K562 (cell line): ENCODE measurements around the gene PKD1. TPM values are rescaled to one million over a fixed set of nuclear protein-coding genes. Genes with fewer than 3 reads are reported as not detected.
A peak's percentile ranks its signal among the peaks of the same experiment; 100 is the strongest.

Experiments used
- CBX1 ChIP-seq: sonication (generic); IDR thresholded peaks from 2 replicates; pipeline ENCODE4 v1.6.1; 2016; ENCODE audit warnings: antibody characterized with exemption, low read depth, mild to moderate bottlenecking
- GMEB1 ChIP-seq: fragments of 250-450 bp; sonication (Bioruptor Pico); IDR thresholded peaks from 2 replicates; pipeline ENCODE4 v1.4.0; 2020; ENCODE audit warnings: mild to moderate bottlenecking
- MGA ChIP-seq: fragments of 450-650 bp; IDR thresholded peaks from 2 replicates; pipeline ENCODE4 v1.6.1; 2016; ENCODE audit warnings: mild to moderate bottlenecking, moderate library complexity
- PCBP2 ChIP-seq: fragments of 200-400 bp; formaldehyde crosslinking; IDR thresholded peaks from 2 replicates; pipeline ENCODE4 v1.6.1; 2018; ENCODE audit warnings: low read length, low read depth, mild to moderate bottlenecking, moderate library complexity; ENCODE audit not compliant: poor library complexity, severe bottlenecking
- polyA plus RNA-seq, 8 experiments: library from polyadenylated mRNA; depleted of rRNA in 4 of 8; stranded (reverse) in 5 of 8; unstranded in 3 of 8; fragments of >200 nt; fragmentation: Nextera tagmentation in 2 of 8; fragmentation: Illumina TruSeq in 1 of 8; extraction: Ambion mirVana in 2 of 8; extraction: Trizol in 1 of 8; gene quantifications; 2 replicates each; pipeline versions ENCODE4 v1.2.1 to v1.2.3, GENCODE V29; 2011 to 2014; ENCODE audit warnings: inconsistent platforms in 1 of 8, missing spikeins in 1 of 8
- total RNA-seq, 7 experiments: library from RNA; depleted of rRNA in 6 of 7; stranded (reverse); fragments of >200 nt in 6 of 7; fragmentation: Illumina TruSeq in 2 of 7; extraction: Trizol in 2 of 7; gene quantifications; 2 replicates each; pipeline versions ENCODE4 v1.2.1 to v1.2.3, GENCODE V29; 2011 to 2021; ENCODE audit warnings: low replicate concordance in 1 of 7
- TF ChIP-seq, protein P1 (sequence below): sonication (generic); IDR thresholded peaks from 2 replicates; pipeline ENCODE4 v1.6.1; 2016

The PKD1 gene
- total and polyA plus RNA-seq, 9 of the 15 experiments (the other 6 are each of a cell fraction or from before 2014, with no cell fraction given) = 0.23 to 93.5 (median 12.6) TPM

DNA sequence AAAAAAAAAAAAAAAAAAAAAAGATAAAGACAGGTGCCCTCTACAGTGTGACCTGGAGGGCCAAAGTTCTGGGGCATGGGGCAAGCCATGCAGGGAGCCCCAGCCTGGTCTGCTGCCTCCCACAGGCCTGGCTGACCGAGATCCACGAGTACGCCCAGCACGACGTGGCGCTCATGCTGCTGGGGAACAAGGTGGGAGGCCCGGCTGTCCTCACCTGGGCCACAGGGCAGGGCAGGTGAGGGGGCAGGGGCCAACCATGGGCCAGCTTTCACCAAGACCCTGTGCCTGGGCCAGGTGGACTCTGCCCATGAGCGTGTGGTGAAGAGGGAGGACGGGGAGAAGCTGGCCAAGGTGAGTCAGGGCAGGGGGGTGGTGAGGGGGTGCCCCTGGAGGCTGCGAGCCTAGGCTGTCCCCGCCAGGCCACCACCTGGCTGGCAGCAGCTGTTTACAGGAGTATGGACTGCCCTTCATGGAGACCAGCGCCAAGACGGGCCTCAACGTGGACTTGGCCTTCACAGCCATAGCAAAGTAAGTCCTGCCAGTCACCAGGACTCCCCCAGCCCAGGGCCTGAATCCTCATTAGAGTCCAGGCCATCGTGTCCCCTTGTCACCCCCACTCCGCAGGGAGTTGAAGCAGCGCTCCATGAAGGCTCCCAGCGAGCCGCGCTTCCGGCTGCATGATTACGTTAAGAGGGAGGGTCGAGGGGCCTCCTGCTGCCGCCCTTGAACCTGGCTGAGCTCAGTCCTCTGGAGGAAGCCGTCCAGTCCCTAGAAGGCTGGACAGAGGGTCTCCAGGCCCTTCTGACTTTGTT, 17.2 kb upstream of the PKD1 start (continued):
- TF ChIP-seq MGA (peak; percentile 57), PCBP2 (no peak), GMEB1 (CRISPR knock-in tag) (no peak), CBX1 (peak; percentile 50; the same call in 1 of the 2 replicates)
- TF ChIP-seq, protein P1, sequence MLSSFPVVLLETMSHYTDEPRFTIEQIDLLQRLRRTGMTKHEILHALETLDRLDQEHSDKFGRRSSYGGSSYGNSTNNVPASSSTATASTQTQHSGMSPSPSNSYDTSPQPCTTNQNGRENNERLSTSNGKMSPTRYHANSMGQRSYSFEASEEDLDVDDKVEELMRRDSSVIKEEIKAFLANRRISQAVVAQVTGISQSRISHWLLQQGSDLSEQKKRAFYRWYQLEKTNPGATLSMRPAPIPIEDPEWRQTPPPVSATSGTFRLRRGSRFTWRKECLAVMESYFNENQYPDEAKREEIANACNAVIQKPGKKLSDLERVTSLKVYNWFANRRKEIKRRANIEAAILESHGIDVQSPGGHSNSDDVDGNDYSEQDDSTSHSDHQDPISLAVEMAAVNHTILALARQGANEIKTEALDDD = no peak
